IMR-90 (cell line): ENCODE measurements around the gene USP12. TPM values are rescaled to one million over a fixed set of nuclear protein-coding genes. Genes with fewer than 3 reads are reported as not detected.

Experiments used
- ATAC-seq: fragments of 200-7000 bp; cut with Tn5 transposase; 2 replicates; pipeline ENCODE4 v1.9.1; 2020; ENCODE audit warnings: low read depth, mild to moderate bottlenecking, moderate library complexity
- BruUV-seq: library from RNA; stranded (reverse); fragments of 400-500 nt; replicated peaks from 2 replicates; lab custom pipeline; 2021; lab: Mats Ljungman, UMichigan
- CTCF ChIA-PET: fragments of 300-600 bp; formaldehyde crosslinking; extraction: SDS; loops from one replicate; lab custom pipeline; 2021; ENCODE audit warnings: antibody characterized with exemption; lab: Yijun Ruan, JAX
- POLR2A ChIA-PET: fragments of 300-600 bp; sonication (Branson Sonifier 250); formaldehyde crosslinking; loops from one replicate; lab custom pipeline; 2022; ENCODE audit warnings: antibody characterized with exemption; ENCODE audit not compliant: unreplicated experiment; lab: Charles Lee
- DNase-seq: peaks from one replicate; pipeline ENCODE4 v3.0.0; 2013
- H2AFZ ChIP-seq: replicated peaks from 2 replicates; pipeline ENCODE3; 2013; ENCODE audit warnings: low read length, mild to moderate bottlenecking; ENCODE audit not compliant: poor library complexity
- H2AK5ac ChIP-seq: 2 replicates; pipeline ENCODE4 v1.6.1; 2013; ENCODE audit warnings: low read depth, low read length, inconsistent platforms
- H2AK9ac ChIP-seq: replicated peaks from 2 replicates; pipeline ENCODE3; 2013; ENCODE audit warnings: mild to moderate bottlenecking, low read depth, low read length, moderate library complexity; ENCODE audit not compliant: poor library complexity
- H2BK120ac ChIP-seq: 2 replicates; pipeline ENCODE4 v1.6.1; 2013; ENCODE audit warnings: low read depth, low read length, inconsistent platforms
- H2BK15ac ChIP-seq: 3 replicates; pipeline ENCODE4 v1.6.1; 2013; ENCODE audit warnings: low read depth, low read length, inconsistent platforms
- H2BK20ac ChIP-seq: 2 replicates; pipeline ENCODE4 v1.6.1; 2013; ENCODE audit warnings: low read depth, mild to moderate bottlenecking, inconsistent platforms, low read length, moderate library complexity
- H2BK5ac ChIP-seq: 2 replicates; pipeline ENCODE4 v1.6.1; 2013; ENCODE audit warnings: mild to moderate bottlenecking, low read depth, low read length, inconsistent platforms; ENCODE audit not compliant: poor library complexity, severe bottlenecking
- H3K14ac ChIP-seq: replicated peaks from 2 replicates; pipeline ENCODE4 v1.6.1; 2013; ENCODE audit warnings: low read depth, low read length, inconsistent platforms
- H3K18ac ChIP-seq: 2 replicates; pipeline ENCODE4 v1.6.1; 2013; ENCODE audit warnings: low read depth, low read length, control low read depth
- H3K23ac ChIP-seq: 2 replicates; pipeline ENCODE4 v1.6.1; 2013; ENCODE audit warnings: low read depth, low read length, inconsistent platforms
- H3K27ac ChIP-seq: 2 replicates; pipeline ENCODE4 v1.5.1; 2013; ENCODE audit warnings: mild to moderate bottlenecking, control low read depth, low read length; ENCODE audit not compliant: insufficient read depth
- H3K27me3 ChIP-seq: 2 replicates; pipeline ENCODE4 v1.6.1; 2013; ENCODE audit warnings: low read length; ENCODE audit not compliant: control insufficient read depth, insufficient read depth
- H3K36me3 ChIP-seq: 2 replicates; pipeline ENCODE4 v1.6.1; 2013; ENCODE audit warnings: low read length, mixed read lengths; ENCODE audit not compliant: control insufficient read depth, insufficient read depth
- H3K4ac ChIP-seq: 2 replicates; pipeline ENCODE4 v1.6.1; 2013; ENCODE audit warnings: low read depth, low read length, inconsistent platforms
- H3K4me1 ChIP-seq: 2 replicates; pipeline ENCODE4 v1.6.1; 2013; ENCODE audit warnings: low read length, mixed read lengths; ENCODE audit not compliant: control insufficient read depth, insufficient read depth
- H3K4me2 ChIP-seq: 2 replicates; pipeline ENCODE4 v1.6.1; 2013; ENCODE audit warnings: low read depth, mild to moderate bottlenecking, control low read depth, low read length, moderate library complexity
- H3K4me3 ChIP-seq: 2 replicates; pipeline ENCODE4 v1.5.1; 2013; ENCODE audit warnings: low read depth, mild to moderate bottlenecking, control low read depth, low read length, moderate library complexity; ENCODE audit not compliant: insufficient read depth
- H3K56ac ChIP-seq: 2 replicates; pipeline ENCODE4 v1.6.1; 2013; ENCODE audit warnings: low read length, inconsistent platforms; ENCODE audit not compliant: insufficient read depth; ENCODE audit errors: extremely low read depth
- H3K79me1 ChIP-seq, 2 experiments: 2 replicates each; pipeline ENCODE4 v1.6.1; 2013; ENCODE audit warnings: low read length in 2 of 2, inconsistent platforms in 1 of 2, low read depth in 1 of 2
- H3K9ac ChIP-seq: 2 replicates; pipeline ENCODE4 v1.6.1; 2013; ENCODE audit warnings: low read depth, low read length, control low read depth
- H3K9me1 ChIP-seq: 2 replicates; pipeline ENCODE4 v1.6.1; 2013; ENCODE audit warnings: low read length, inconsistent platforms; ENCODE audit not compliant: insufficient read depth
- H3K9me3 ChIP-seq: 2 replicates; pipeline ENCODE4 v1.6.1; 2013; ENCODE audit warnings: low read length; ENCODE audit not compliant: control insufficient read depth, insufficient read depth
- H4K20me1 ChIP-seq: 2 replicates; pipeline ENCODE4 v1.6.1; 2013; ENCODE audit warnings: low read length, inconsistent platforms; ENCODE audit not compliant: insufficient read depth
- H4K5ac ChIP-seq: 2 replicates; pipeline ENCODE4 v1.6.1; 2013; ENCODE audit warnings: mild to moderate bottlenecking, low read depth, low read length, control low read depth
- H4K8ac ChIP-seq, 2 experiments: 2 replicates each; pipeline ENCODE4 v1.6.1; 2013; ENCODE audit warnings: low read depth in 2 of 2, low read length in 2 of 2, control low read depth in 1 of 2, inconsistent platforms in 1 of 2
- H4K91ac ChIP-seq: 2 replicates; pipeline ENCODE4 v1.6.1; 2013; ENCODE audit warnings: low read depth, low read length, inconsistent platforms; ENCODE audit not compliant: insufficient read depth
- BHLHE40 ChIP-seq: fragments of 150-350 bp; IDR thresholded peaks from 2 replicates; pipeline ENCODE4 v1.6.1; 2016; ENCODE audit warnings: mild to moderate bottlenecking, low read depth, low read length
- FOS ChIP-seq: fragments of 150-350 bp; IDR thresholded peaks from 2 replicates; pipeline ENCODE4 v1.6.1; 2016; ENCODE audit warnings: low read depth, low read length
- MAFK ChIP-seq: IDR thresholded peaks from 2 replicates; pipeline ENCODE4 v1.6.1; 2012; ENCODE audit warnings: low read depth, low read length, improper control_type of control experiment
- MXI1 ChIP-seq: IDR thresholded peaks from 2 replicates; pipeline ENCODE4 v1.6.1; 2012; ENCODE audit warnings: low read depth, mild to moderate bottlenecking, low read length, moderate library complexity, borderline replicate concordance
- NFE2L2 ChIP-seq: fragments of 150-350 bp; IDR thresholded peaks from 2 replicates; pipeline ENCODE4 v1.6.1; 2016; ENCODE audit warnings: low read depth, mild to moderate bottlenecking, low read length
- RCOR1 ChIP-seq: IDR thresholded peaks from 2 replicates; pipeline ENCODE4 v1.6.1; 2012; ENCODE audit warnings: mild to moderate bottlenecking, low read length, improper control_type of control experiment; ENCODE audit not compliant: insufficient replicate concordance
- RFX5 ChIP-seq: IDR thresholded peaks from 2 replicates; pipeline ENCODE4 v1.8.0; 2012; ENCODE audit warnings: low read depth, mild to moderate bottlenecking, low read length, moderate library complexity
- SMC3 ChIP-seq: fragments of 150-350 bp; IDR thresholded peaks from 2 replicates; pipeline ENCODE4 v1.6.1; 2016; ENCODE audit warnings: low read depth, mild to moderate bottlenecking, antibody characterized with exemption, low read length, moderate library complexity
- WGBS, 2 experiments: methylation state at CpG; one replicate each; pipeline versions ENCODE4 v1.1.5 to v1.1.7; 2013; ENCODE audit warnings: missing lambda C conversion rate in 2 of 2; ENCODE audit not compliant: insufficient read length in 1 of 2; ENCODE audit errors: extremely low coverage in 2 of 2; 5-methylcytosine and 5-hydroxymethylcytosine counted together
- dilution Hi-C: fragments of 300-500 bp; cut with HindIII; formaldehyde crosslinking; loops from one replicate; pipeline ENCODE4 v1.14.3; 2018; ENCODE audit warnings: low sequenced_read_pairs; ENCODE audit not compliant: unreplicated experiment
- in situ Hi-C: fragments of 300-500 bp; cut with MboI; formaldehyde crosslinking; loops from 3 replicates; pipeline ENCODE4 v1.14.3; 2019; ENCODE audit warnings: low sequenced_read_pairs, inconsistent platforms, mixed read lengths
- intact Hi-C: fragments of 100-400 bp; cut with micrococcal nuclease; formaldehyde crosslinking; loops from 2 replicates; pipeline ENCODE4 v1.10.0; 2022
- polyA plus RNA-seq, 3 experiments: library from polyadenylated mRNA; depleted of rRNA; stranded (reverse); fragments of >200 nt; gene quantifications; 2 replicates each; pipeline ENCODE4 v1.2.3, GENCODE V29; 2012; ENCODE audit warnings: low replicate concordance in 1 of 3
- total RNA-seq: library from RNA; depleted of rRNA; stranded (reverse); fragments of >200 nt; gene quantifications from 2 replicates; pipeline ENCODE4 v1.2.3, GENCODE V29; 2012
- TF ChIP-seq, protein P1 (sequence below): conservative IDR thresholded peaks from 2 replicates; pipeline ENCODE4 v1.5.1; 2012; ENCODE audit warnings: mild to moderate bottlenecking, low read depth, low read length, improper control_type of control experiment
- TF ChIP-seq, protein P2 (sequence below): fragments of 150-350 bp; IDR thresholded peaks from 2 replicates; pipeline ENCODE4 v1.6.1; 2017; ENCODE audit warnings: mild to moderate bottlenecking, antibody characterized with exemption, low read length, low read depth

Gene USP12
- total and polyA plus RNA-seq, 2 of the 4 experiments (the other 2 are of a cell fraction), result 11.8 to 16.5 TPM

DNA sequence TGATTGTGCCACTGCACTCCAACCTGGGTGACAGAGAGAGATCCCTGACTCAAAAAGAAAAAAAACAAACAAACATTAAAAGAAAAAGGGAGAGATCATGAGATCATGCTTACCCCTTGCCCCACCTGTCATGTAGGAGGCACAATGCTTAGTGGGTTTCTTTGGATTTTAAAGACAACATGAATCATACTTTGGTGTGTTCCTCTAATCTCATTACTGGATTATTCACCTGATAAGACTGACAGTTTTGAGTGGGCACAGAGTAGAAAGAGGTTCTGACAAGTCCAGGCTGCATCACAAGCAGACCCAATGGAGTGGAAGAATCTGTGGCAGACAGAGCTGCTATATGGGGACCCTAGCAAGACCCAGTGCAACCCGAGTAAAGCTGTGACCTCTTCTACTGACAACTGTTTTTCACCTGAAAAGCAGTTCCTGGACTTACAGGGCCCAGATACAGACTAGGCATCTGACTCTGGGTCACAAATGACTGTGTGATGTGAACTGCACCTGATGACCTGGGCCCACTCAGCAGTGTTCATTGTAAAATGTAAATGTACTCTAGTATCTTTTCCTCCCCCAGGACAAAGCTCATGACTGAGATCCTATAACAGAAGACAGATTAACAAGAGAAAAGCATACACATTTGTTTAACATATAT lies 28.9 kb upstream of the USP12 start:
- Histone ChIP-seq H3K14ac (no peak overlapping the region), H2BK120ac (no peak overlapping the region), H3K27ac (no peak overlapping the region), H4K5ac (no peak overlapping the region), H3K36me3 (no peaks in the 10 kb centered on the region), H3K4me1 (peaks cover 1% of the 10 kb centered on the region; the same call in 1 of the 2 replicates), H3K4me2 (no peak overlapping the region), H2BK5ac (no peak overlapping the region), H2AFZ (peak overlapping the region; percentile 17), H3K56ac (no peak overlapping the region), H3K18ac (no peak overlapping the region), H4K91ac (no peak overlapping the region), H3K9me1 (0 out of 2 replicates have a peak, but pooled peaks cover under 1% of the 10 kb centered on the region), H2BK20ac (no peak overlapping the region), H2BK15ac (no peak overlapping the region), H3K79me1 (no peaks in the 10 kb centered on the region), H4K20me1 (no peaks in the 10 kb centered on the region), H3K23ac (no peak overlapping the region), H3K4ac (no peak overlapping the region), H2AK5ac (0 out of 2 replicates have a peak overlapping the region, but pooled peaks have one; percentile 27), H3K4me3 (no peak overlapping the region), H3K9me3 (no peaks in the 10 kb centered on the region), H3K9ac (no peak overlapping the region), H2AK9ac (no peak overlapping the region), H3K27me3 (no peaks in the 10 kb centered on the region), H4K8ac (no peak overlapping the region)
- ChIA-PET CTCF (no interaction called here), POLR2A (no interaction called here)
- dilution Hi-C loops (no loop called here), in situ Hi-C loops (no loop called here), intact Hi-C loops (no loop called here)
- no TSS peak for BruUV-seq
- no peak for ATAC-seq
- TF ChIP-seq FOS (no peak), RFX5 (no peak), SMC3 (no peak), NFE2L2 (no peak), MXI1 (no peak), BHLHE40 (no peak), RCOR1 (no peak), MAFK (no peak)
- TF ChIP-seq, protein P1, sequence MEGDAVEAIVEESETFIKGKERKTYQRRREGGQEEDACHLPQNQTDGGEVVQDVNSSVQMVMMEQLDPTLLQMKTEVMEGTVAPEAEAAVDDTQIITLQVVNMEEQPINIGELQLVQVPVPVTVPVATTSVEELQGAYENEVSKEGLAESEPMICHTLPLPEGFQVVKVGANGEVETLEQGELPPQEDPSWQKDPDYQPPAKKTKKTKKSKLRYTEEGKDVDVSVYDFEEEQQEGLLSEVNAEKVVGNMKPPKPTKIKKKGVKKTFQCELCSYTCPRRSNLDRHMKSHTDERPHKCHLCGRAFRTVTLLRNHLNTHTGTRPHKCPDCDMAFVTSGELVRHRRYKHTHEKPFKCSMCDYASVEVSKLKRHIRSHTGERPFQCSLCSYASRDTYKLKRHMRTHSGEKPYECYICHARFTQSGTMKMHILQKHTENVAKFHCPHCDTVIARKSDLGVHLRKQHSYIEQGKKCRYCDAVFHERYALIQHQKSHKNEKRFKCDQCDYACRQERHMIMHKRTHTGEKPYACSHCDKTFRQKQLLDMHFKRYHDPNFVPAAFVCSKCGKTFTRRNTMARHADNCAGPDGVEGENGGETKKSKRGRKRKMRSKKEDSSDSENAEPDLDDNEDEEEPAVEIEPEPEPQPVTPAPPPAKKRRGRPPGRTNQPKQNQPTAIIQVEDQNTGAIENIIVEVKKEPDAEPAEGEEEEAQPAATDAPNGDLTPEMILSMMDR, result no peak
- TF ChIP-seq, protein P2, sequence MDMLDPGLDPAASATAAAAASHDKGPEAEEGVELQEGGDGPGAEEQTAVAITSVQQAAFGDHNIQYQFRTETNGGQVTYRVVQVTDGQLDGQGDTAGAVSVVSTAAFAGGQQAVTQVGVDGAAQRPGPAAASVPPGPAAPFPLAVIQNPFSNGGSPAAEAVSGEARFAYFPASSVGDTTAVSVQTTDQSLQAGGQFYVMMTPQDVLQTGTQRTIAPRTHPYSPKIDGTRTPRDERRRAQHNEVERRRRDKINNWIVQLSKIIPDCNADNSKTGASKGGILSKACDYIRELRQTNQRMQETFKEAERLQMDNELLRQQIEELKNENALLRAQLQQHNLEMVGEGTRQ, result no peak
- 80% methylated on average over 1 of the region's 1 CpG; no CpG with 5 or more reads in 1 of the 2 experiments for WGBS, 2 experiments
- DNase-seq, result no peak
